IPS-18a (cell line): ENCODE data around the gene TEAD4.

ENCODE experiments used
- H3K27ac ChIP-seq: one replicate; pipeline ENCODE4 v1.5.1; 2013; ENCODE audit warnings: low read length
- H3K27me3 ChIP-seq: one replicate; pipeline ENCODE4 v1.6.1; 2013; ENCODE audit warnings: mild to moderate bottlenecking, low read length; ENCODE audit not compliant: control insufficient read depth, insufficient read depth
- H3K36me3 ChIP-seq: one replicate; pipeline ENCODE4 v1.6.1; 2013; ENCODE audit warnings: low read depth, low read length; ENCODE audit not compliant: control insufficient read depth
- H3K4me1 ChIP-seq: one replicate; pipeline ENCODE4 v1.6.1; 2013; ENCODE audit warnings: low read depth, low read length; ENCODE audit not compliant: control insufficient read depth
- H3K4me3 ChIP-seq: one replicate; pipeline ENCODE4 v1.5.1; 2013; ENCODE audit warnings: low read length
- H3K9ac ChIP-seq: one replicate; pipeline ENCODE4 v1.6.1; 2013; ENCODE audit warnings: mild to moderate bottlenecking, low read length, moderate library complexity
- H3K9me3 ChIP-seq: one replicate; pipeline ENCODE4 v1.6.1; 2013; ENCODE audit warnings: low read depth, low read length; ENCODE audit not compliant: control insufficient read depth

TEAD4 gene

DNA sequence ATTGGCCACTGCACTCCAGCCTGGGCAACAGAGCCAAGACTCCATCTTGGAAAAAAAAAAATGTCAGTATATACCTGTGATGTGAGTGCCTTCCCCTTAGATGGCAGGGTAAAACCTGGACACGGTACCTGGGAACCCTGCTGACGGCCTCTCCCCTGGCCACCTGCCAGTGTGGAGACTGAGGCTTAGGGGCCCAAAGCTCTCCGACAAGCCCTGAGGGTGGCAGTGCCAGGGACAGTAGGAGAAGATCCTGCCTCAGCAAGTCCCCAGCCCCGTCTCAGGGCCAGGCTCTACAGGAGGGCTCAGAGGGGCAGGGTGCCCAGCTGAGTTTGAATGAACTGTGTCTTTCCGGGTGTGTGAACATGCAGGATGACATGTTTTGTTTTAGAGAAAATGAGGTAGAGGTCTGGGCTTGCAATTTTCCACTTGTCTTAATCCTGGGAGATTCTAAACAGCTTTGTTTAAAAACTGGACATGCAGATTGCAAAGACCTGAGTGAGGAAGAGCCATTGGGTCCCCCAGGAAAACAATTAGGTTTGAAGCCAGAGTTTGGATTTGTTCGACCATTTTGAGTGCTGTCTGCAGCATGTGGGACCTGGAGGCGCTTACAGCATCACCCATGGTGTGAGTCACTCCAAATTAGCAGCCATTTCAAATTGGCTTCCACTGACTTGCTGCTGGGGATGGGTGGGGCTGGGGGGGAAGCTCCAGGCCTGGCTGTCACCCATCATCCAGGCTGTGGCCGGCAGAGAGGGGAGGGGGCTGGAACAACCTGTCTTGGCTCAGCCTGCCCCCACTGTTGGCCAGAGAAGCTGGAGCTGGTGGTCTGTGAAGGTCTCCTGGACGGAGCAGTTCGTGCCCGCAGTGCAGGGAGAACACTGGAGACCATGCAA, 128.8 kb downstream of the TEAD4 start:
- Histone ChIP-seq H3K27ac (no peak overlapping the region), H3K9ac (no peak overlapping the region), H3K27me3 (peaks cover 5% of the 10 kb centered on the region), H3K36me3 (no peaks in the 10 kb centered on the region), H3K4me3 (no peak overlapping the region), H3K4me1 (peaks cover 25% of the 10 kb centered on the region), H3K9me3 (no peaks in the 10 kb centered on the region)

DNA sequence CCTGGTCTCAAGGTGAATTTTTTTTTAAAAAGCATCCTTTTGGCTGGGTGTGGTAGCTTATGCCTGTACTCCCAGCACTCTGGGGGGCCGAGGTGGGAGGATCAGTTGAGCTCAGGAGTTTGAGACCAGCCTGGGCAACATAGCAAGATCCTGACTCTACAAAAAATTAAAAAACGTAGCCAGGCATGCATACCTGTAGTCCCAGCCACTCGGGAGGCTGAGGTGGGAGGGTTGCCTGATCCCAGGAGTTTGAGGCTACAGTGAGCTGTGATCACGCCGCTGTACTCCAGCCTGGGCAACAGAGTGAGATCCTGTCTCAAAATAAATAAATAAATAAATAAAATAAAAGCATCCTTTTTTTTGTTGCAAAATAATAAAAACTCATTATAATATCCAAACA, 130.4 kb downstream of the TEAD4 start:
- no peaks in the 10 kb centered on the region for H3K36me3 ChIP-seq
- H3K4me1 ChIP-seq = peaks cover 12% of the 10 kb centered on the region
- no peak overlapping the region for H3K4me3 ChIP-seq
- no peak overlapping the region for H3K27ac ChIP-seq
- peaks cover 5% of the 10 kb centered on the region for H3K27me3 ChIP-seq
- no peaks in the 10 kb centered on the region for H3K9me3 ChIP-seq
- no peak overlapping the region for H3K9ac ChIP-seq
